K562 (cell line): ENCODE measurements around the gene HS3ST1. TPM values are rescaled to one million over a fixed set of nuclear protein-coding genes. Genes with fewer than 3 reads are reported as not detected.

Source experiments
- ATAC-seq: fragments of 200-7000 bp; cut with Tn5 transposase; 3 replicates; pipeline ENCODE4 v1.9.1; 2020; ENCODE audit warnings: moderate library complexity
- BruUV-seq: library from RNA; stranded (reverse); fragments of 400-500 nt; replicated peaks from 2 replicates; lab custom pipeline; 2021; lab: Mats Ljungman, UMichigan
- CTCF ChIA-PET: fragments of 300-600 bp; formaldehyde crosslinking; extraction: SDS; loops from one replicate; lab custom pipeline; 2021; ENCODE audit warnings: low intra/inter-chr PET ratio; lab: Yijun Ruan, JAX
- POLR2A ChIA-PET: fragments of 300-600, 350-650 bp; sonication (Branson Sonifier 250); formaldehyde crosslinking; extraction: SDS; loops from one replicate; lab custom pipeline; 2021; ENCODE audit warnings: antibody characterized with exemption, inconsistent platforms; lab: Yijun Ruan, JAX
- DNase-seq, 4 experiments: peaks; one replicate each; pipeline versions ENCODE4 v3.0.0 to v3.0.0-alpha.2; 2011 to 2018; ENCODE audit warnings: low spot score in 3 of 4, mixed read lengths in 3 of 4; ENCODE audit errors: extremely low read depth in 1 of 4
- FAIRE-seq: peaks from 2 replicates; lab custom pipeline; 2011; peaks lifted over from hg19 to GRCh38; lab: Jason Lieb, UNC
- H2AFZ ChIP-seq: 2 replicates; pipeline ENCODE4 v1.6.0; 2011; ENCODE audit warnings: low read depth, low read length, control low read depth, inconsistent platforms
- H3K27ac ChIP-seq: fragments of 200-600 bp; 3 replicates; pipeline ENCODE4 v1.8.0; 2011; ENCODE audit warnings: low read depth, mild to moderate bottlenecking, control low read depth, inconsistent platforms, low read length, moderate library complexity, mixed read lengths; ENCODE audit errors: extremely low read depth
- H3K27me3 ChIP-seq, 2 experiments: fragments of 300-600 bp in 1 of 2; 2 replicates in 1 of 2; 3 replicates in 1 of 2; pipeline versions ENCODE4 v1.6.0 to v1.8.0; 2011; ENCODE audit warnings: inconsistent platforms in 2 of 2, low read length in 2 of 2, mild to moderate bottlenecking in 1 of 2, mixed read lengths in 1 of 2, moderate library complexity in 1 of 2; ENCODE audit not compliant: control insufficient read depth in 2 of 2, insufficient read depth in 2 of 2
- H3K36me3 ChIP-seq: fragments of 300-600 bp; 3 replicates; pipeline ENCODE4 v1.8.0; 2011; ENCODE audit warnings: mild to moderate bottlenecking, low read length, inconsistent platforms; ENCODE audit not compliant: control insufficient read depth, insufficient read depth
- H3K4me1 ChIP-seq, 2 experiments: fragments of 200-600 bp in 1 of 2; replicated peaks in 1 of 2; 2 replicates in 1 of 2; 3 replicates in 1 of 2; pipeline versions ENCODE4 v1.5.1 to v1.8.0; 2011; ENCODE audit warnings: inconsistent platforms in 2 of 2, low read length in 2 of 2, mild to moderate bottlenecking in 1 of 2, mixed read lengths in 1 of 2, moderate library complexity in 1 of 2; ENCODE audit not compliant: control insufficient read depth in 2 of 2, insufficient read depth in 2 of 2
- H3K4me2 ChIP-seq: 2 replicates; pipeline ENCODE4 v1.6.1; 2011; ENCODE audit warnings: low read length, control low read depth, inconsistent platforms, mixed read lengths; ENCODE audit not compliant: insufficient read depth
- H3K4me3 ChIP-seq: fragments of 200-600 bp; sonication (generic), shearing (Covaris generic); 2 replicates; pipeline ENCODE4 v1.5.1; 2016; ENCODE audit warnings: control low read depth, inconsistent platforms
- H3K79me2 ChIP-seq: fragments of 200-600 bp; 3 replicates; pipeline ENCODE4 v1.8.0; 2011; ENCODE audit warnings: low read length, inconsistent platforms; ENCODE audit not compliant: control insufficient read depth, insufficient read depth
- H3K9ac ChIP-seq, 2 experiments: 2 replicates each; pipeline versions ENCODE4 v1.6.0 to v1.6.1; 2011; ENCODE audit warnings: low read depth in 2 of 2, low read length in 2 of 2, control low read depth in 1 of 2, inconsistent platforms in 1 of 2, mild to moderate bottlenecking in 1 of 2, mixed read lengths in 1 of 2; ENCODE audit not compliant: insufficient read depth in 1 of 2
- H3K9me1 ChIP-seq: one replicate; pipeline ENCODE4 v1.6.0; 2011; ENCODE audit warnings: inconsistent platforms, mild to moderate bottlenecking, low read length, moderate library complexity; ENCODE audit not compliant: control insufficient read depth, insufficient read depth
- H3K9me3 ChIP-seq: replicated peaks from 2 replicates; pipeline ENCODE4 v1.5.1; 2011; ENCODE audit warnings: low read depth, low read length, inconsistent platforms; ENCODE audit not compliant: control insufficient read depth, insufficient read depth
- H4K20me1 ChIP-seq: replicated peaks from 2 replicates; pipeline ENCODE4 v1.6.1; 2011; ENCODE audit warnings: low read length, inconsistent platforms, mixed read lengths; ENCODE audit not compliant: control insufficient read depth, insufficient read depth
- COPS2 ChIP-seq: fragments of 450-650 bp; conservative IDR thresholded peaks from 2 replicates; pipeline ENCODE4 v1.6.1; 2016; ENCODE audit warnings: mild to moderate bottlenecking, moderate library complexity
- NFXL1 ChIP-seq: fragments of 450-650 bp; formaldehyde crosslinking; IDR thresholded peaks from 2 replicates; pipeline ENCODE4 v1.4.0; 2021; ENCODE audit warnings: mild to moderate bottlenecking
- WGBS: fragments of 100-300 bp; shearing (Covaris generic); methylation state at CpG from one replicate; pipeline ENCODE4 v1.1.6; 2016; ENCODE audit warnings: low coverage, mixed read lengths; ENCODE audit not compliant: insufficient coverage; ENCODE audit errors: missing lambda C conversion rate; 5-methylcytosine and 5-hydroxymethylcytosine counted together
- in situ Hi-C: fragments of 300-500 bp; cut with MboI; formaldehyde crosslinking; loops from 4 replicates; pipeline ENCODE4 v1.15.0; 2018; ENCODE audit warnings: inconsistent platforms, mixed read lengths
- intact Hi-C: fragments of 100-400 bp; cut with micrococcal nuclease; formaldehyde crosslinking; loops from 2 replicates; pipeline ENCODE4 v1.14.2; 2022
- polyA plus RNA-seq, 8 experiments: library from polyadenylated mRNA; depleted of rRNA in 4 of 8; stranded (reverse) in 5 of 8; unstranded in 3 of 8; fragments of >200 nt; fragmentation: Nextera tagmentation in 2 of 8; fragmentation: Illumina TruSeq in 1 of 8; extraction: Ambion mirVana in 2 of 8; extraction: Trizol in 1 of 8; gene quantifications; 2 replicates each; pipeline versions ENCODE4 v1.2.1 to v1.2.3, GENCODE V29; 2011 to 2014; ENCODE audit warnings: inconsistent platforms in 1 of 8, missing spikeins in 1 of 8
- total RNA-seq, 7 experiments: library from RNA; depleted of rRNA in 6 of 7; stranded (reverse); fragments of >200 nt in 6 of 7; fragmentation: Illumina TruSeq in 2 of 7; extraction: Trizol in 2 of 7; gene quantifications; 2 replicates each; pipeline versions ENCODE4 v1.2.1 to v1.2.3, GENCODE V29; 2011 to 2021; ENCODE audit warnings: low replicate concordance in 1 of 7

HS3ST1 gene
- total and polyA plus RNA-seq, 9 of the 15 experiments (the other 6 are each of a cell fraction or from before 2014, with no cell fraction given), result 0.02 TPM; not detected in 8

- POLR2A ChIA-PET, result no interaction called here
Observed at GRCh38 chr4:11427121-11427996, 1.3 kb downstream of the HS3ST1 start.

GRCh38 chr4:11426731-11427120, 2.0 kb downstream of the HS3ST1 start:
- Histone ChIP-seq H2AFZ (no peak overlapping the region), H3K4me1 (no peaks in the 10 kb centered on the region), H4K20me1 (no peaks in the 10 kb centered on the region), H3K36me3 (no peaks in the 10 kb centered on the region), H3K9ac (no peak overlapping the region), H3K79me2 (no peaks in the 10 kb centered on the region), H3K27ac (no peak overlapping the region), H3K4me3 (no peak overlapping the region), H3K9me3 (no peaks in the 10 kb centered on the region), H3K9me1 (no peaks in the 10 kb centered on the region), H3K27me3 (no peaks in the 10 kb centered on the region), H3K4me2 (no peak overlapping the region)
- DNase-seq (no peak), ATAC-seq (no peak), FAIRE-seq (no peak)
- CTCF ChIA-PET, result no interaction called here
- intact Hi-C loops (loop anchor here (10.0 kb wide), 1 partner anchor 842 kb away; no protein-coding TSS in a partner anchor), in situ Hi-C loops (no loop called here)
- no TSS peak for BruUV-seq
- TF ChIP-seq NFXL1 (CRISPR knock-in tag), result no peak
- POLR2A ChIA-PET, result no interaction called here
- WGBS, result under 1% methylated on average over 10 of the region's 10 CpGs

More at GRCh38 chr4:11427121-11427996, 1.3 kb downstream of the HS3ST1 start:
- 5% methylated on average over 34 of the region's 45 CpGs for WGBS
- no peak overlapping the region for H3K9ac ChIP-seq
- DNase-seq, result no peak
- no peak overlapping the region for H3K4me2 ChIP-seq
- no peaks in the 10 kb centered on the region for H3K27me3 ChIP-seq
- in situ Hi-C loops (no loop called here), intact Hi-C loops (loop anchor here (10.0 kb wide), 1 partner anchor 843 kb away; no protein-coding TSS in a partner anchor)
- no peak overlapping the region for H2AFZ ChIP-seq
- FAIRE-seq, result no peak
- no TSS peak for BruUV-seq
- no peaks in the 10 kb centered on the region for H4K20me1 ChIP-seq
- H3K79me2 ChIP-seq, result no peaks in the 10 kb centered on the region
- no peak for ATAC-seq
- H3K4me3 ChIP-seq, result no peak overlapping the region
- H3K9me1 ChIP-seq, result no peaks in the 10 kb centered on the region
- TF ChIP-seq COPS2, result no peak
- no peaks in the 10 kb centered on the region for H3K4me1 ChIP-seq
- no peaks in the 10 kb centered on the region for H3K36me3 ChIP-seq
- CTCF ChIA-PET, result no interaction called here
- no peaks in the 10 kb centered on the region for H3K9me3 ChIP-seq
- no peak overlapping the region for H3K27ac ChIP-seq
